8988T (cell line): Measurements from ENCODE around the gene ALG5.

Experiments
- DNase-seq: peaks from one replicate; pipeline ENCODE4 v3.0.0; 2011

The ALG5 gene

GRCh38 chr13:36913463-36913862, 85.7 kb downstream of the ALG5 start:
- DNase-seq, result no peak

GRCh38 chr13:36912973-36913372, 86.2 kb downstream of the ALG5 start:
- no peak for DNase-seq

- DNase-seq, result no peak
Measured at GRCh38 chr13:36912369-36912768, 86.8 kb downstream of the ALG5 start.

GRCh38 chr13:36910545-36910944, 88.6 kb downstream of the ALG5 start:
- DNase-seq, result no peak

GRCh38 chr13:36907821-36908220, 91.3 kb downstream of the ALG5 start:
- DNase-seq, result no peak

GRCh38 chr13:36907266-36907665, 91.9 kb downstream of the ALG5 start:
- DNase-seq, result no peak

GRCh38 chr13:36905944-36906343, 93.2 kb downstream of the ALG5 start:
- no peak for DNase-seq

- no peak for DNase-seq
Measured at GRCh38 chr13:36903925-36904595, 95.1 kb downstream of the ALG5 start.
